ENCODE data around the gene PEPD.

DNA sequence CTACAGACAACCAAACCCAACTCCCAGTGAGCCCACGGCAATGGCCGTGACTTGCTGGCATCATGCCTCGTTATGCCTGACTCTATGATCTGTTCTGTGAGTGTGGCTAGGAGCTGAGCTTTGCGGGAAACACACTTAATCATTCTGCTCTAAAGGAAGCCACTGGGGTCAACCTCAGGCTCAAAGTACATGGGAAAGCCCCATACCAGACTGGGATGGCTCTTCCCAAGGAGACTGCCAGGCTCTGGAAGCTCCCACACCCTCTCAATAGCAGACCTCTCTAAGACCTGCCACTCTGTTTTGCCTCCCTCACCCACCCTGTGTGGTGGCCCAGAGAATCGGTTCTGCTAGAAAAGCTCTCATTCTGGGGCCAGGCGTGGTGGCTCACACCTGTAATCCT, 2.2 kb downstream of the PEPD start:
- TF ChIP-seq, protein P1, sequence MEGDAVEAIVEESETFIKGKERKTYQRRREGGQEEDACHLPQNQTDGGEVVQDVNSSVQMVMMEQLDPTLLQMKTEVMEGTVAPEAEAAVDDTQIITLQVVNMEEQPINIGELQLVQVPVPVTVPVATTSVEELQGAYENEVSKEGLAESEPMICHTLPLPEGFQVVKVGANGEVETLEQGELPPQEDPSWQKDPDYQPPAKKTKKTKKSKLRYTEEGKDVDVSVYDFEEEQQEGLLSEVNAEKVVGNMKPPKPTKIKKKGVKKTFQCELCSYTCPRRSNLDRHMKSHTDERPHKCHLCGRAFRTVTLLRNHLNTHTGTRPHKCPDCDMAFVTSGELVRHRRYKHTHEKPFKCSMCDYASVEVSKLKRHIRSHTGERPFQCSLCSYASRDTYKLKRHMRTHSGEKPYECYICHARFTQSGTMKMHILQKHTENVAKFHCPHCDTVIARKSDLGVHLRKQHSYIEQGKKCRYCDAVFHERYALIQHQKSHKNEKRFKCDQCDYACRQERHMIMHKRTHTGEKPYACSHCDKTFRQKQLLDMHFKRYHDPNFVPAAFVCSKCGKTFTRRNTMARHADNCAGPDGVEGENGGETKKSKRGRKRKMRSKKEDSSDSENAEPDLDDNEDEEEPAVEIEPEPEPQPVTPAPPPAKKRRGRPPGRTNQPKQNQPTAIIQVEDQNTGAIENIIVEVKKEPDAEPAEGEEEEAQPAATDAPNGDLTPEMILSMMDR (conservative IDR thresholded peaks at IDR 0.05; ENCODE audit: low read length): no peak
- no peak for TF ChIP-seq EZH2phosphoT487 (IDR thresholded peaks at IDR 0.05; ENCODE audit: borderline replicate concordance)
